Muscle layer of colon (tissue), 2 donors: ENCODE results near the gene TEAD3.

ENCODE experiments used
- H3K27ac ChIP-seq: one replicate; pipeline ENCODE4 v1.7.0; 2013; ENCODE audit warnings: low read depth, mild to moderate bottlenecking, low read length, moderate library complexity
- H3K27me3 ChIP-seq, 2 donors: one replicate each; pipeline ENCODE4 v1.7.0; 2013; ENCODE audit warnings: low read length in 2 of 2, mild to moderate bottlenecking in 2 of 2; ENCODE audit not compliant: insufficient read depth in 2 of 2, control insufficient read depth in 1 of 2
- H3K36me3 ChIP-seq: one replicate; pipeline ENCODE4 v1.7.0; 2013; ENCODE audit warnings: mild to moderate bottlenecking, low read length; ENCODE audit not compliant: insufficient read depth
- H3K4me1 ChIP-seq: one replicate; pipeline ENCODE4 v1.7.0; 2013; ENCODE audit warnings: mild to moderate bottlenecking, low read length; ENCODE audit not compliant: insufficient read depth
- H3K4me3 ChIP-seq, 2 donors: one replicate each; pipeline ENCODE4 v1.7.0; 2013; ENCODE audit warnings: low read length in 2 of 2, low read depth in 1 of 2, mild to moderate bottlenecking in 1 of 2, moderate library complexity in 1 of 2
- H3K9ac ChIP-seq: one replicate; pipeline ENCODE4 v1.7.0; 2013; ENCODE audit warnings: low read length
- H3K9me3 ChIP-seq: one replicate; pipeline ENCODE4 v1.7.0; 2013; ENCODE audit warnings: mild to moderate bottlenecking, low read length
- donor health status: abdominal sarcoma.
- donor health status: Adenocarcinoma of cecum.

Gene TEAD3

DNA sequence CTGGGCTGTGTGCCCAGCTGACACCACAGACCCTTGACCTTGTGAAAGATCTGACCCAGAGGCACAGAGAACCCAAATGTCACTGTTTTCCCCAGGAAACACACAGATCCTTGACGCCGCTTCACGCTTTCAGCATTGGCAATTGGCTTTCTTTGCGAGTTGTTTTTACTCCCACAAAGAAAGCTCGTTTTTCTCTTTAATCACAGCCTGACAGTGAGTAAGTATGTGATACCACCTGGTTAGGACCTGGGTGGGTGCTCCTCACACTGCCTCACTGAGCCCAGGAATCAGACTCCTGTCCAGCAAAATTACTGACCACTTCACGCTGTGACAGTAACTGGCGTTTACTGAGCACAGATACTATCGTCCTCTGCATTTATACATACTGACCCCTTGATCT is 15.7 kb downstream of the TEAD3 start:
- H3K36me3 ChIP-seq, result peaks cover 71% of the 10 kb centered on the region
- H3K4me1 ChIP-seq, result peaks cover 31% of the 10 kb centered on the region
- no peak overlapping the region for H3K4me3 ChIP-seq
- H3K27me3 ChIP-seq, result no peaks in the 10 kb centered on the region
- no peak overlapping the region for H3K27ac ChIP-seq
- no peaks in the 10 kb centered on the region for H3K9me3 ChIP-seq
- no peak overlapping the region for H3K9ac ChIP-seq

DNA sequence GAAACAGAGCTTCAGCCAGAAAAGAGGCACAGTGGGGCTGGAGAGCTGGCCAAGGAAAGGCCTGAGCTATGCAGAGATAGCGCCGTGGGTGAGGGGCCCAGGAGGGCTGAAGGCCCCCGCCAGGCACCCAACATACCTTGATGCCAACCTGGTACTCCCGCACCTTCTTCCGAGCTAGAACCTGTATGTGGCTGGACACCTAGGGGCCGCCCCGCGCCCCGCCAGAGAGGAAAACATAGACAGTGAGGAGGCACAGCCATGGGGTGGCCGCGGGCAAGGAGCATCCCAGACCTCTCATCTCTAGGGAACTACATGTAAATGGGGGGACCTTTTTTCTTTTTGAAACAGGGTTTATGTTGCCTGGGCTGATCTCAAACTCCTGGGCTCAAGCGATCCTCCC is 16.7 kb downstream of the TEAD3 start:
- H3K4me1 ChIP-seq, result peaks cover 21% of the 10 kb centered on the region
- H3K9me3 ChIP-seq, result no peaks in the 10 kb centered on the region
- H3K27ac ChIP-seq, result no peak overlapping the region
- H3K9ac ChIP-seq, result no peak overlapping the region
- H3K27me3 ChIP-seq, result no peaks in the 10 kb centered on the region
- peaks cover 81% of the 10 kb centered on the region for H3K36me3 ChIP-seq
- no peak overlapping the region for H3K4me3 ChIP-seq

DNA sequence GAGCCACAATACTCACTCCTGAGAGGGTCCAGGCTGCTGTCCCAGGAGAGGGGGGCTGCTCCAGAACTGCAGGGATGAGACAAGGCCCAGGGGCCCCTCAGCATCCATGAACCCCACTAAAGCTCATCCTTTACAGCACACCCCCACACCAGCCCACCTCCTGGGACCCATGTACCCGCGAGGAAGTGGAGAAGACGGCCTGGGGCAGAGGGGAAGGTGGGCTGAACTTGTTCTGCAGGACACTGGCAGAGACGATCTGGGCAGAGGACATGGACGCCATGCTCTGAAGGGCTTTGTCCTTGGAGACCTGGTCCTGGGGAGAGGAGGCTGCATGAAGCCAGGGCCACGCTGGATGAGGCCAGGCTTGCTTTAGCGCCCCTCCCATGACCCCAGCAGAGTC is 18.6 kb downstream of the TEAD3 start:
- no peaks in the 10 kb centered on the region for H3K9me3 ChIP-seq
- H3K36me3 ChIP-seq, result peaks cover 78% of the 10 kb centered on the region
- H3K4me3 ChIP-seq, result no peak overlapping the region
- no peaks in the 10 kb centered on the region for H3K27me3 ChIP-seq
- H3K4me1 ChIP-seq, result peaks cover 6% of the 10 kb centered on the region
- H3K9ac ChIP-seq, result no peak overlapping the region
- H3K27ac ChIP-seq, result no peak overlapping the region

DNA sequence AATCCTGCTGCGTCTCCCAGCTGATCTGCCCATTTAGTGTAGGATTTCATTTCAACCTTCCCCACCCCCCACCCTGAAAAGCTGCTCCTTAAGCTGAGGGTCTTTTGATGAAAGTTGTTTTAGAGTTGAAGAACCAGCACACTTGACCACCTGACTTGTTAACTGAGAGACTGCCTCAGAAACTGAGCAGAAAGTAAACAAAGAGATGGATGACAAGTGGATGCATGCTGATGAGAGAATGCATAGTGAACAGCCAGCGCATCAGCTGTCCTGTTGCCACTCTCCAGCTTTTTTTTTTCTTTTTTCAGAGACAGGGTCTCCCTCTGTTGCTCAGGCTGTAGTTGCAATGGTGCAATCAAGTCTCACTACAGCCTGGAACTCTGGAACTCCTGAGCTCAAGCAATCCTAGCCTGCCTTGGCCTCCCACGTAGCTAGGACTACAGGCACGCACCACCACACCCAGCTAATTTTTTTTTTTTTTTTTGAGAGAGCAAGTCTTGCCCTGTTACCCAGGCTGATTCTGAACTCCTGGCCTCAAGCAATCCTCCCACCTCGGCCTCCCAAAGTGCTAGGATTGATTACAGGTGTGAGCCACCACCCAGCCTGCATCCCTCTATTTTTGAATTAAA is 19.2 kb downstream of the TEAD3 start:
- H3K9ac ChIP-seq, result no peak overlapping the region
- no peak overlapping the region for H3K27ac ChIP-seq
- no peaks in the 10 kb centered on the region for H3K27me3 ChIP-seq
- peaks cover 5% of the 10 kb centered on the region for H3K4me1 ChIP-seq
- H3K36me3 ChIP-seq, result peaks cover 76% of the 10 kb centered on the region
- no peaks in the 10 kb centered on the region for H3K9me3 ChIP-seq
- no peak overlapping the region for H3K4me3 ChIP-seq

DNA sequence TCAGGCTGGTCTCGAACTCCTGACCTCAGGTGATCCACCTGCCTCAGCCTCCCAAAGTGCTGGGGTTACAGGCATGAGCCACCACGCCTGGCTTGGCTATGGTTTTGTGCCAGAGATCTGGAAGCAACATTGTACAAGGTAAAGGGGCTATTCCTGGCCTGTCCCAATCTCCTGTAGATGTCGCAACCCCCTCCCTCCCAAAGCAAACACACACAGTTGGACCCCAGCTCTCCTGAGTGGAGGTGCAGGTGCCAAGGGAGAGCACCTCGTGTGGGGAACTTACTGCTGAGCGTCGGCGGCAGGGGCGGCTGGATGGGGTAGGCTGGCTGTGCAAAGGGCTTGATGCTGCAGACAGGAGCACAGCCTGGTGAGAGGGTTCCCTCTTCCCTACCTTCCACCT is 19.9 kb downstream of the TEAD3 start:
- Histone ChIP-seq H3K4me3 (no peak overlapping the region), H3K27me3 (no peaks in the 10 kb centered on the region), H3K36me3 (peaks cover 79% of the 10 kb centered on the region), H3K9me3 (no peaks in the 10 kb centered on the region), H3K27ac (no peak overlapping the region), H3K4me1 (peaks cover 9% of the 10 kb centered on the region), H3K9ac (no peak overlapping the region)

DNA sequence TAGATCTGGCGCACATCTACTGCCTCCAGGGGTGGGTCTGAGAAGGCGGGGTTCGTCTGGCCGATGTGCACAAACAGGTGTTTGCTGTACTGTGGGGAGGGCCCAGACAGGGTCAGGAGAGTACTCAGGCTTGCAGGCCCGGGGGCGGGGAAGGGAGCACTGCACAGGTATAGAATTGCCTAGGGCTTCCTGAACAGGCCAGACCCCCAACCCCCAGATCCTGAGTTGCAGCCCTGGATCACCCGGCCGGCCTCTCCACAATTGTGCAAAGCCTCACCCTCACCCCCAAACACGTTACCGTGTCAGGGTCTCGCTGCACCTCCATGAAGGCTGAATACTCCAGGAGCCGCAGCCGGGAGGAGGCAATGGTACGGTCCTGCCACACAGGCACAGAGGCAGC is 20.9 kb downstream of the TEAD3 start:
- Histone ChIP-seq H3K36me3 (peaks cover 82% of the 10 kb centered on the region), H3K9me3 (no peaks in the 10 kb centered on the region), H3K4me1 (peaks cover 13% of the 10 kb centered on the region)

DNA sequence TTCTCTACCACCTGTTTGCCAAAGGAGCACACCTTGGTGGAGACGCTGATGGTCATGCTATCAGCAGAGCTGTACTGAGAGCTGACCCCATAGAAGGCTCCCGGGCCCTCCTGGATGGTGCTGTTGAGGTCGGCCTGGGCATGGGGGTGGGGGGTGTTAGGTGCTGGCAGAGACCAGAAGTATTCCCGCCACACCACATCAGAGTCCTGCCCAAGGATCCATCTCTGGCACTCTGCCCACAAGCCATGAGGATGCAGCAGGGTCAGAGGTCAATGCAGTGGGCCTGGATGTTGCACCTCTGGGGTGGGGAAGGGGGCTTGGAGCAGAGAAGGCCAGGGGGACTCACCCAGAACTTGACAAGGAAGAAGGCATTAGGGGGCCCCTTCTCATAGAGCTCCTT is 21.3 kb downstream of the TEAD3 start:
- no peaks in the 10 kb centered on the region for H3K27me3 ChIP-seq
- peaks cover 17% of the 10 kb centered on the region for H3K4me1 ChIP-seq
- H3K9me3 ChIP-seq, result no peaks in the 10 kb centered on the region
- no peak overlapping the region for H3K9ac ChIP-seq
- H3K4me3 ChIP-seq, result no peak overlapping the region
- no peak overlapping the region for H3K27ac ChIP-seq
- H3K36me3 ChIP-seq, result peaks cover 82% of the 10 kb centered on the region

More for the DNA sequence above, 20.9 kb downstream of the TEAD3 start:
- Histone ChIP-seq H3K4me3 (no peak overlapping the region), H3K9ac (no peak overlapping the region), H3K27ac (no peak overlapping the region), H3K27me3 (no peaks in the 10 kb centered on the region)

DNA sequence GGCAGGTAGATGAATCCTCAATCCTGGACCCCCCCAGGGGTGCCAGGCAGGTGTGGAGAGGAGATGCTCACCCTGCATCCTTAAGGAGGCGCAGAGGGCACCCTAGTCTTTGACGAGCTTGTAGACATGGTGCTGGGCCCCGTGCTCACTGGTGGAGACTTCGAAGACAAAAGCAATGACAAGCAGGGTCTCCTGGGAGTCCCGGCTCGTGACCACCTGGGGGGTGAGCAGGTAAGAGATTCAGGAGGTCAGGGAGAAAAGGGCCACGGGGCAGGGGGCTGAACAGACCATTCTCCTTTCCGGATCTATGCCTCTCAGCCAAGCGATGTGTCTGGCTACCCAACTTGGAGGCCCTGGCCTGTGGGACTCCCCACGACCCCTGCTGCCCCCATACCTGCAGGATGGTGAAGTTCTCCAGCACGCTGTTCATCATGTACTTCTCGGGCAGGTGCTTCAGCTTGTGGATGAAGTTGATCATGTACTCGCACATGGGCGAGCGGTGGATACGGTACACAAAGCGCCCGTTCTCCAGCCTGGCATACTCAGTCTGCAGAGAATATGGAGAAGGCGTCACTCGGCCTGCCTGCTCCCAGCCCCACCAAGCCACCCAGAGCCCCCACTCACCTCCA is 21.8 kb downstream of the TEAD3 start:
- Histone ChIP-seq H3K9ac (no peak overlapping the region), H3K27me3 (no peaks in the 10 kb centered on the region), H3K4me3 (no peak overlapping the region), H3K36me3 (peaks cover 84% of the 10 kb centered on the region), H3K9me3 (no peaks in the 10 kb centered on the region), H3K27ac (no peak overlapping the region), H3K4me1 (peaks cover 22% of the 10 kb centered on the region)

DNA sequence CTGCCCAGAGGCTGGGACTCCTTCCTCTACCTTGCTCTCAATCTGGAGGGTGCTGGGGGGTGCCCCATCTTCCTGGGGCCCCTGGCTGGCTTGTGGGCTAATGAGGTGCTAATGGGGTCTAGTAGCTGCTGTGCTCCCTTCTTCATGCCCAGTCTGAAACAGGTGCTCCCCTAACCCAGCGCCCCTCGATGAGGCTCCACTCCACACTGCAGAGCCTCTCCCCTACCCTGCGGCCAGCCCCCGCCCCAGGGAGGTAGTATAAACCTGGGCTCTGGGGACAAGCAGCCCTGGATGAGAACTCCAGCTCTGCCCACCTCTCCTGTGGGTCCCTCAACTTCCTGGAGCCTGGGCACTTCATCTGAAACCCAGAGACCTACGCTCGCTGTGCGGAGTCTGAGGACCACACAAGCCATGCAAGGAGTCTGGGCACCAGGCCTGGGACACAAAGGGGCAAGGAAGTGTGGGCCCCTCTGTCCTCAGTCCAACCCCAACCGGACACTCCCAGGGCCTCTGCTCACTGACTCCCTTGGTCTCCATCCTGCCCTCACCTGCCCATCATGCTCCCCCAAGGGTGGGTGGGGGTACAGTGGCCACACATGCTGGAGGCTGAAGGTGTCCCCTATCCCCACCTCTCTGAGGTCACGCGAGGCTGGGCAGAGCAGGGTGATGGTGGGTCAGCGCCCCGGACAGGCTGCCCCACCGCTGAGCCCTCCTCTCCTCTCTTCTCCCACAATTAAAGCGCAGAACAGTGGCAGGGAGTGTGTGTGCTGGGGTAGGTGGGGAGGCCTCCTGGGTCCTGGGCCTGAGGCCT is 22.5 kb downstream of the TEAD3 start:
- Histone ChIP-seq H3K4me1 (peaks cover 29% of the 10 kb centered on the region), H3K9ac (no peak overlapping the region), H3K36me3 (peaks cover 84% of the 10 kb centered on the region), H3K27ac (no peak overlapping the region), H3K4me3 (no peak overlapping the region), H3K27me3 (no peaks in the 10 kb centered on the region), H3K9me3 (no peaks in the 10 kb centered on the region)

DNA sequence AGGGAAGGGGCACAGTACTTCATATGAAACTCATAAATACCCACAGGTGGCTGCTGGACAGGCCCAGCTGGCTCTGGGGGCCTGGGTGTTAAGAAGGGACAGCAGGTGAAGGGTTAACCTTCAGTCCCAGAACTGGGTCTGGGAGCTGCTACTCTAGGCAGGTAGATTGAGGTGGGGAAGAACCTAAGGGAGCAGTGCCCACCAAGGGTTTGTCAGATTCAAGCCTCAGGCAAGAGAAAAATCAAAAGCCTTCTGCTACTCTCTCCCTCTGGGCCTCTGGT is 23.1 kb downstream of the TEAD3 start:
- H3K36me3 ChIP-seq, result peaks cover 79% of the 10 kb centered on the region
- H3K4me1 ChIP-seq, result peaks cover 29% of the 10 kb centered on the region
- H3K27me3 ChIP-seq, result no peaks in the 10 kb centered on the region
- H3K4me3 ChIP-seq, result no peak overlapping the region
- no peaks in the 10 kb centered on the region for H3K9me3 ChIP-seq
- no peak overlapping the region for H3K27ac ChIP-seq
- H3K9ac ChIP-seq, result no peak overlapping the region

DNA sequence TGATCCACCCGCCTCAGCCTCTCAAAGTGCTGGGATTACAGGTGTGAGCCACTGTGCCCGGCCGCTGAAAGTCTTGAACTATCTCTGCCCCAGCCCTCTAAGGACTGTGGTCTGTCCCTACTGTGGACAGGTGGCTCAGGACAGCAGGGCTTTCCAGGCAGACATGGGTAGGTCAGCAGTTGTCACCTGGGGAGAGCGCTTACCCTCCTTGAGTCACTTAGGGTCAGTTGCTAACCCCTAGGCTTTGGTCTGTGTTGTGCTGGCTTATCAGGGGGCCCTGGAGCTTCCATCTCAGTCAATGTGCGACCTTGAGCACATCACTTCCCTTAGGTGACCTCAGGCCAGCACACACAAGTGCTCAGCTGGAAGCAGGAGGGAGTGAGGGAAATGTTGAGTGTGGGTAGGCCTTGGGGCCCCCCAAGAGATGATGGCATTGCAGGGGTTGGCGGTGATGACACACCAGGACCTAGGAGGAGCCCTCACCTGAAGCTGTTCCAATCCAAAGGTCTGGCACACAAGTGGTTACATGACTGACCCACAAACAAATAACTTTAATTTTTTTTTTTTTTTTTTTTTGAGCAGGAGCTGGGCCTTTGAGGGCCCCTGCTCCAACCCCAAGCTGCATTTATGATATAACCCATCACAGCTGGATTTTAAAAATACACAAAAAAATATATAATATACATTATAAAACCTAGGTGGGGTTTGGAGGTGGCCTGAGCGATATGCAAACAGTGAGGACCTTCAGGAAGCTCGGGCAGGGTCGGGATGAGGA is 23.6 kb downstream of the TEAD3 start:
- Histone ChIP-seq H3K9me3 (no peaks in the 10 kb centered on the region), H3K36me3 (peaks cover 75% of the 10 kb centered on the region), H3K4me3 (no peak overlapping the region), H3K27me3 (no peaks in the 10 kb centered on the region), H3K9ac (no peak overlapping the region), H3K27ac (no peak overlapping the region), H3K4me1 (peaks cover 29% of the 10 kb centered on the region)
